ENCODE measurements around the gene PRR36.

DNA sequence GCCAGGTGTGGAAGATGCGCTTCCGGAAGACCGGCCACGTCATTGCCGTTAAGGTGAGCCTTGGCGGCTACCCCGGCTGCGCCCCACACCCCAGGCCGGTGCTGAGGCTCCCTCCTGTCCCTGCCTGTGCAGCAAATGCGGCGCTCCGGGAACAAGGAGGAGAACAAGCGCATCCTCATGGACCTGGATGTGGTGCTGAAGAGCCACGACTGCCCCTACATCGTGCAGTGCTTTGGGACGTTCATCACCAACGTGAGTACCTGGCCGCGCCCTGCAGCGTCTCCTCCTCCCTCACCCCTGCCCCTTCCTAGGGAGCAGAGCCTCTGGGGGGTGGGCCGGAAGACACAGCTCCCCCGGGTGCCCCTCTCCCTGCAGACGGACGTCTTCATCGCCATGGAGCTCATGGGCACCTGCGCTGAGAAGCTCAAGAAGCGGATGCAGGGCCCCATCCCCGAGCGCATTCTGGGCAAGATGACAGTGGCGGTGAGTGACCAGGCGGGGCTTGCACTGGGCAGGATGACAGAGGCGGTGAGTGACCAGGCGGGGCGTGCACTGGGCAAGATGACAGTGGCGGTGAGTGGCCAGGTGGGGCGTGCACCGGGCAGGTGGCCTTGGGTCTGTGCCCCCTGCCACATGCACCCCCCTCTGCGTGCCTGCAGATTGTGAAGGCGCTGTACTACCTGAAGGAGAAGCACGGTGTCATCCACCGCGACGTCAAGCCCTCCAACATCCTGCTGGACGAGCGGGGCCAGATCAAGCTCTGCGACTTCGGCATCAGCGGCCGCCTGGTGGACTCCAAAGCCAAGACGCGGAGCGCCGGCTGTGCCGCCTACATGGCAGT is 36.4 kb upstream of the PRR36 start:
- TF ChIP-seq, protein P1, sequence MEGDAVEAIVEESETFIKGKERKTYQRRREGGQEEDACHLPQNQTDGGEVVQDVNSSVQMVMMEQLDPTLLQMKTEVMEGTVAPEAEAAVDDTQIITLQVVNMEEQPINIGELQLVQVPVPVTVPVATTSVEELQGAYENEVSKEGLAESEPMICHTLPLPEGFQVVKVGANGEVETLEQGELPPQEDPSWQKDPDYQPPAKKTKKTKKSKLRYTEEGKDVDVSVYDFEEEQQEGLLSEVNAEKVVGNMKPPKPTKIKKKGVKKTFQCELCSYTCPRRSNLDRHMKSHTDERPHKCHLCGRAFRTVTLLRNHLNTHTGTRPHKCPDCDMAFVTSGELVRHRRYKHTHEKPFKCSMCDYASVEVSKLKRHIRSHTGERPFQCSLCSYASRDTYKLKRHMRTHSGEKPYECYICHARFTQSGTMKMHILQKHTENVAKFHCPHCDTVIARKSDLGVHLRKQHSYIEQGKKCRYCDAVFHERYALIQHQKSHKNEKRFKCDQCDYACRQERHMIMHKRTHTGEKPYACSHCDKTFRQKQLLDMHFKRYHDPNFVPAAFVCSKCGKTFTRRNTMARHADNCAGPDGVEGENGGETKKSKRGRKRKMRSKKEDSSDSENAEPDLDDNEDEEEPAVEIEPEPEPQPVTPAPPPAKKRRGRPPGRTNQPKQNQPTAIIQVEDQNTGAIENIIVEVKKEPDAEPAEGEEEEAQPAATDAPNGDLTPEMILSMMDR (IDR thresholded peaks at IDR 0.05): no peak
- TF ChIP-seq EZH2 (IDR thresholded peaks at IDR 0.05; ENCODE audit: borderline replicate concordance, insufficient read depth, low read depth, low read length, poor library complexity, severe bottlenecking): no peak
